KMS-11 (cell line): ENCODE results near the gene CBY1.

Experiments used
- H2AFZ ChIP-seq: fragments of 200-600 bp; sonication (generic); 2 replicates; pipeline ENCODE4 v1.6.1; 2016; ENCODE audit warnings: antibody characterized with exemption, mixed run types, low read depth
- H3K27ac ChIP-seq: fragments of 200-600 bp; sonication (generic); 2 replicates; pipeline ENCODE4 v1.6.1; 2016; ENCODE audit warnings: mild to moderate bottlenecking, mixed run types
- H3K27me3 ChIP-seq: fragments of 200-600 bp; sonication (generic); 2 replicates; pipeline ENCODE4 v1.6.1; 2017; ENCODE audit warnings: mild to moderate bottlenecking, low read depth, mixed run types, moderate library complexity; ENCODE audit not compliant: insufficient read depth
- H3K36me3 ChIP-seq: fragments of 200-600 bp; sonication (generic); 2 replicates; pipeline ENCODE4 v1.6.1; 2017; ENCODE audit warnings: mild to moderate bottlenecking, mixed run types; ENCODE audit not compliant: insufficient read depth
- H3K4me1 ChIP-seq: fragments of 200-600 bp; sonication (generic); 2 replicates; pipeline ENCODE4 v1.6.1; 2016; ENCODE audit warnings: mild to moderate bottlenecking, low read depth, mixed run types; ENCODE audit not compliant: poor library complexity, severe bottlenecking
- H3K4me2 ChIP-seq: fragments of 200-600 bp; sonication (generic); 2 replicates; pipeline ENCODE4 v1.7.0; 2016; ENCODE audit warnings: mild to moderate bottlenecking, mixed run types
- H3K4me3 ChIP-seq: fragments of 200-600 bp; sonication (generic); IDR thresholded peaks from 2 replicates; pipeline ENCODE4 v1.6.1; 2017; ENCODE audit warnings: low read depth, low read length, mixed read lengths; ENCODE audit not compliant: insufficient read depth
- H3K79me2 ChIP-seq: fragments of 200-600 bp; sonication (generic); 2 replicates; pipeline ENCODE4 v1.6.1; 2016; ENCODE audit warnings: low read depth, mixed run types; ENCODE audit not compliant: insufficient read depth
- H3K9ac ChIP-seq: fragments of 200-600 bp; sonication (generic); 2 replicates; pipeline ENCODE4 v1.6.1; 2016; ENCODE audit warnings: mild to moderate bottlenecking, mixed run types
- H4K20me1 ChIP-seq: fragments of 200-600 bp; sonication (generic); 2 replicates; pipeline ENCODE4 v1.6.1; 2016; ENCODE audit warnings: mild to moderate bottlenecking, mixed run types; ENCODE audit not compliant: insufficient read depth
- CTCF ChIP-seq: fragments of 200-600 bp; sonication (generic); conservative IDR thresholded peaks from 2 replicates; pipeline ENCODE4 v1.6.1; 2017; ENCODE audit warnings: low read depth, mild to moderate bottlenecking, antibody characterized with exemption, low read length, moderate library complexity, mixed read lengths

Gene CBY1

DNA sequence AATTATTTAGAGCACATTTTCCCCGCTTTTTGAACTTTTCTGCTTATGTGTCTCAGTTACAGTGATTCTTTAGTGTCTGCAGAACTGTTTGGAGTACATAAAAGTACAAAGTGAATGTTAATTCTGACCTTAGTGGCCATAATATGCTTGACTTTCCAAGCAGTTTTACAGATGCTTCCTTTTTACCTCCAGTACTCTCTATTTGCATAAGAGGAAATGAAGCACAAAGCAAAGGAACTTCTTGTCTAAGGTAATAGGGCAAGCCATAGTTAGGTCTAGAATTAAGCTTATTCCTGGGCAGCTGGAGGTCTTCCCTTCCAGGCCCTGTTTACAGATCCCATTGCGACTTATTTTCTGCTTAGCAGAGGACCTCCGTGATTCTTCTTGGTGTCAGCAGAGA is 52.9 kb downstream of the CBY1 start:
- no peak overlapping the region for H3K4me3 ChIP-seq
- peaks cover 8% of the 10 kb centered on the region for H4K20me1 ChIP-seq
- no peak overlapping the region for H3K9ac ChIP-seq
- TF ChIP-seq CTCF, result no peak
- H3K79me2 ChIP-seq, result peaks cover 79% of the 10 kb centered on the region
- no peak overlapping the region for H3K27ac ChIP-seq
- H3K4me1 ChIP-seq, result peaks cover 29% of the 10 kb centered on the region
- H3K4me2 ChIP-seq, result no peak overlapping the region
- no peak overlapping the region for H2AFZ ChIP-seq
- 0 out of 2 replicates have a peak, but pooled peaks cover 3% of the 10 kb centered on the region for H3K36me3 ChIP-seq
- H3K27me3 ChIP-seq, result no peaks in the 10 kb centered on the region

DNA sequence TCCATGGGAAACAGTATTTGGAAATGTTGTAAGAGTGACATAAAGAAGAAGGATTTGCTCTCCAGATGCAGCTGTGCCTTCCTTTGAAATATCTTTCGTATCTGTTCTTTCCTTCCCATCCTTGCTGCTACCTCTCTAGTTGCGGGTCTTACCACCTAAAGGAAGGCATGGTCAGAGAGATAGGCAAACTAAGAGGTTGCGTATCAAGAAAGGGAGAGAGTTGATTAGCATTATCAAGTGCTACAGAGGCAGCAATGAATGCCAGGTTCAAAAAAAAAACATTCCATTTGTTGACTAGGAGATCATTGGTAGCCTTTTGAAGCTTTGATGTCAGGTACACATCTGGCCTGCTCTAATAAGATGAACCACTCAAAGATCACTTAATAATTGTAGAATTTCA is 53.9 kb downstream of the CBY1 start:
- no peak for TF ChIP-seq CTCF
- H3K4me2 ChIP-seq, result no peak overlapping the region
- no peaks in the 10 kb centered on the region for H3K27me3 ChIP-seq
- peaks cover 89% of the 10 kb centered on the region for H3K79me2 ChIP-seq
- 0 out of 2 replicates have a peak, but pooled peaks cover 3% of the 10 kb centered on the region for H3K36me3 ChIP-seq
- no peak overlapping the region for H3K9ac ChIP-seq
- H3K4me3 ChIP-seq, result no peak overlapping the region
- H2AFZ ChIP-seq, result no peak overlapping the region
- no peak overlapping the region for H3K27ac ChIP-seq
- peaks cover 23% of the 10 kb centered on the region for H3K4me1 ChIP-seq
- peaks cover 8% of the 10 kb centered on the region for H4K20me1 ChIP-seq

DNA sequence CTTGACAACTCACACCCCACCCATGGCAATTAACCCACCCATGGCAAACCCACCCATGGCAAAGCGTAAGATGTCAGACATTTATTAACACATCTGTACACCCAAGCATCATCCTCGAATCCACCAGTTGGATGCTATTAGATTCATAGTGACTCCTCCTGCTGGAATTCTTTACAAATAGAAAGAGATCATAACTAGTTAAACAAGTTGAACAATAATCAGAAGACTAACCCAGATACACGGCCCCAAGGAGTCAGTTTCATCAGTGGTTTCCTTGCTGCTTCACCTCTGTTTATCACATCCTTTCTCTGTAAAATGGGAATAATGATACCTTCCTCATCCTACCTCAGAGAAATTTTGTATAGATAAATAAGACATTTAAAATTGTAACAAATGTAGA is 54.4 kb downstream of the CBY1 start:
- H3K79me2 ChIP-seq, result peaks cover 90% of the 10 kb centered on the region
- TF ChIP-seq CTCF, result no peak
- H3K27ac ChIP-seq, result no peak overlapping the region
- peaks cover 23% of the 10 kb centered on the region for H3K4me1 ChIP-seq
- H2AFZ ChIP-seq, result no peak overlapping the region
- 0 out of 2 replicates have a peak, but pooled peaks cover 3% of the 10 kb centered on the region for H3K36me3 ChIP-seq
- H3K27me3 ChIP-seq, result no peaks in the 10 kb centered on the region
- no peak overlapping the region for H3K4me3 ChIP-seq
- no peak overlapping the region for H3K9ac ChIP-seq
- H3K4me2 ChIP-seq, result no peak overlapping the region
- H4K20me1 ChIP-seq, result peaks cover 8% of the 10 kb centered on the region

DNA sequence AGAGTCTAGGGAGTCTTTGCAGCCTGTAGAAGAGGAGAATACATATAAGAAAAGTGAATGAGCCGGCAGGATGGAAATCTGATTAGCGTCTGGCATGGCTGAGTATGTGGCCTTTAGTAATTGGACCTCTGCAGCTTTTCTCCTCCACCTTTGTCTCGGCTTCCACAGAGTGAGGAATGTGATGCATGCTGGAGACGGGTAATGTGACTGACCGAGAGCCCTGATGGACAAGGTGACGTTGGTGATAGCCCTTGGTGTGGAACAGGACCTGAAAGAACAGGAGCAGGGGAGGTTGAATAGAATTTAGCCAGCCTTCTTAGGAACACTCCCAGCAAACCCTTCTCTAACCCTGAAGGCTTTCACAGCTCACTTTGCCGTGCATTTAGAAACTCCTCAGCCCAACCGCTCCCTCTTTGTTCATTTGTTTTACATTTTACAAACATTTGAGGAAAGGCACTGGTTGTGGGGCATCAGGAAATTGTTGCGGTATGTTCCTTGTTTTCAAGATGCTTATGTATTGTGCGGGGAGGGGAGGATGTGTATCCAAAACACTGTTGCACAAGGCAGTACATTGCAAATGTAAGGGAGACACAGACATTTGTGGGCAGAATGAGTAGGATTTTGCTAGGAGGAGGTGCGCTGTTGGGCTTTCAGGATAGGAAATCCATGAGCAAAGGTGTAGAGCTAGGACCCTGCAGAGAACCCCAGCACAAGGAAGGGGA is 56.2 kb downstream of the CBY1 start:
- Histone ChIP-seq H3K27me3 (no peaks in the 10 kb centered on the region), H3K9ac (no peak overlapping the region), H3K4me2 (no peak overlapping the region), H3K4me1 (peaks cover 15% of the 10 kb centered on the region), H3K79me2 (peaks cover 75% of the 10 kb centered on the region), H2AFZ (no peak overlapping the region), H3K27ac (no peak overlapping the region), H3K4me3 (no peak overlapping the region), H3K36me3 (0 out of 2 replicates have a peak, but pooled peaks cover 3% of the 10 kb centered on the region), H4K20me1 (peaks cover 8% of the 10 kb centered on the region; the same call in 1 of the 2 replicates)
- no peak for TF ChIP-seq CTCF
